Ramos (cell line): Measurements from ENCODE around the gene TMBIM4.

Experiments used
- in situ Hi-C: fragments of 300-500 bp; cut with MboI; formaldehyde crosslinking; loops from one replicate; pipeline ENCODE4 v1.14.3; 2022; ENCODE audit warnings: low sequenced_read_pairs; ENCODE audit not compliant: unreplicated experiment

TMBIM4 gene

DNA sequence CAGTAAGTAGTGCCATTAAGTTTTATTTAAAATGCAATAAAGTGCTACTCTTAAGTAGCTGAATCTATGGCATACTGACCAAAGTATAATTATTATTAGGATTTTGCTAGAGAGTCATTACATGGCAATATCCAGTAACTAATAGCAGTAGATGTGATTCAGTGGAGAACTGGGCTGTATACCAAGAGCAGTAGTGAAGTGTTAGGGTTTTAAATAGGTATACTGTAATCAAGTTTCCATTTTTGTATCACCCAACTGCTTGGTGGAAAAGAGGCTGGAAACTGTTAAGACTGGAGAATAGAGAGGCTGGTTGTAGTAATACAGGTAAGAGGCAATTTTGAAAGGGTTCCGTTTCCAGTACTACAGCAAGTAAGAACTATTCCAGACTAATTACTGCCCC, 25.9 kb downstream of the TMBIM4 start:
- in situ Hi-C loops, result no loop called here

DNA sequence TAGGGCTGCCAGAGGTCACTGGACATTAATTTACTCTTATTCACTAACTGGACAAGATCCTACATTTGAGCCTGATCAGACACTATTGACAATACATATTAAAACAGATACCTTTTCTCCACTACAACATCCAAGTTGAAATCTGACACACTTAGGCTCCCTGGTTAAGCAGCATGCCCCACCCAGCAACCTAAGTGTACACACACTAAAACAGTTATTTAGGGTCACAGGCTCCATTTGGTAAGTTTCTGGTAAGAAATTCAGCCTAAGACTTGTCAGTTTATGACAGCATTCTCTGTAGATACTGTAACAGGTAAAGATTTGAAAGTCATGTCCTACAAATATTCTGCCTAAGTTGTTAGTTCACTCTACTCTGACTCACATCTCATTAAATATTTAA, 27.0 kb downstream of the TMBIM4 start:
- in situ Hi-C loops, result no loop called here

DNA sequence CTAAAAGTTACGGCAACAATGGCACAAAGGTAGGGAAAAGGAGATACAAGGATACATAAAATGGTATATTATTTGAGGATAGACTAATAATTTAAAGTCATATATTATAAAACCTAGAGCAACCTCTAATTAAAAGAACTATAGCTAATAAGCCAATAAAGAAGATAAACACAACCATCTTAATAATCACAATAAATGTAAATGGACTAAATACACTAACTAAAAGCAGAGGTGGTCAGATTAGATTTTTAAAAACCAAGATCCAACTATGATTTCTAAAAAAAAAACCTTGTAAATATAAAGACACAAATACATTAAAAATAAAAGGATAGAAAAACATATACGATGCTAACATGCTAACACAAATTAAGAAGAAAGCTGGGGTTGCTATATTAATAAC, 28.5 kb downstream of the TMBIM4 start:
- in situ Hi-C loops, result no loop called here

DNA sequence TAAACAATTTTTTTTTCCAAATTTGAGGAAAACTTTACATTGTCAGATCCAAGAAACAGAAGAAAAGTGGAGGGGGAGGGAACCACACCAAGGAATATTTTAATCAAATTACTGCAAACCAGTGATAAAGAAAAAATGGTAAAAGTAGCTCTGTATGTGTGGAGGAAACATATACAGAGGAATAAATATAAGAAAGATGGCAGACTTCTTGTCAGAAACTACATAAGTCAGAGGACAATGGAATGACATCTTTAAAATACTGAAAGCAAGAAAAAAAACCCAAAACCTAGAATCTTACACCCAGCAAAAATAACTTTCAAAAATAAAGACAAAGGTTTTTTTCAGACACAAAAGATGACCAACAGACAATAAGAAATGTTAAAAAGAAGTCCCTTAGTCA, 29.1 kb downstream of the TMBIM4 start:
- in situ Hi-C loops, result no loop called here

DNA sequence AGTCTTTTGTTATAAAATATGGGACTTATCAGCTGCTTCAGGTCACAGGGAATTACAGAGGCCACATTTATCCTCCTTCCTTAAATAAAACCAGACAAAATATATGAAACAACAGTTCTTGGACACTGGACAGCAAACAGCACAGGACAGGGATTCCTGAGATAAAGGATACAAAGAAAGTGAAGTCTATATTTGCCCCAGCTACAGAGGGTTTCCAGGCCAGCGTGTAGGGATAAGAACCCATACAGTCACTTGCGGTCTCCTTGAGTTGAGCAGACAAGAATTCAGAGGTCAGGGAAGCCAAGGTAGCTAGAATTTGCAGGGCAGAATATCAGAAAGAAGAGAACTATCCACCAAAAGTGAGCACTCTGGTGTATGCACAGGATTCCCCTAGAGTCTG, 30.5 kb downstream of the TMBIM4 start:
- in situ Hi-C loops, result no loop called here

DNA sequence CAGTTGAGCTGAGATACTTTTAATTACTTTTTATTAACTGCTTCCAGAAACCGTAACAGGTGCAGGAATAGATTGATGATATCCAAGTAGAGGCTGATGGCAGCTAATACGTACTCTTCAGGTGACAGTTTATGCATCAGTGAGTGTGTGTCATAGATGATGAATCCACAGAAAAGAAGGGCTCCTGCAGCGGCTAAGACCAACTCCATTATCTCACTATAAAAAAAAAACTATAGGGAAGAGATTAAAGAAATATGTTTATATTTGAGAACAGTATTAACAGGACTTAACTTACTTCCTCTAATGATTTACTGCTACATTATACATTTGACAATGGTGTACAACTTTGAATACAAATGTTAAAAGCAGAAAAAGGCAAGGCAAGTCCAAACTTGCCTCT, 31.9 kb downstream of the TMBIM4 start:
- in situ Hi-C loops, result no loop called here

DNA sequence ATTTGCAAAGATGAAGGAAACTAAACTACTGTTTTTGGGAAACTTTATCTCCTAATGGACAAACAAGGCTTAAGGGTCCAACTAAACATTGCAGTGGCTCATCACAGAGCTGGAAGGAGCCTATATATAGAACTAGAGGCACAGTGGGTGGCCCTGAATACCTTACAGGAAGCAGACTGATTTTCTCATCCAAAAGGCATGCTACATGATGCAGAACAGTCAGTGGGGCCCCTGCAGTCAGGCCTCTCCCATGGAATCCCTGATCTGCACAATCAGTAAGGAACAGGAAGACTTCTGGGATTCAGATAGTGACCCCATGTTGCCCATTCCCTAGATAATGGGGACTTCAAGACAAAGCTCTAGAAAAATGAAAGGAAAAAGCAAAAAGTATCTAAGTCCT, 37.4 kb downstream of the TMBIM4 start:
- in situ Hi-C loops, result no loop called here

DNA sequence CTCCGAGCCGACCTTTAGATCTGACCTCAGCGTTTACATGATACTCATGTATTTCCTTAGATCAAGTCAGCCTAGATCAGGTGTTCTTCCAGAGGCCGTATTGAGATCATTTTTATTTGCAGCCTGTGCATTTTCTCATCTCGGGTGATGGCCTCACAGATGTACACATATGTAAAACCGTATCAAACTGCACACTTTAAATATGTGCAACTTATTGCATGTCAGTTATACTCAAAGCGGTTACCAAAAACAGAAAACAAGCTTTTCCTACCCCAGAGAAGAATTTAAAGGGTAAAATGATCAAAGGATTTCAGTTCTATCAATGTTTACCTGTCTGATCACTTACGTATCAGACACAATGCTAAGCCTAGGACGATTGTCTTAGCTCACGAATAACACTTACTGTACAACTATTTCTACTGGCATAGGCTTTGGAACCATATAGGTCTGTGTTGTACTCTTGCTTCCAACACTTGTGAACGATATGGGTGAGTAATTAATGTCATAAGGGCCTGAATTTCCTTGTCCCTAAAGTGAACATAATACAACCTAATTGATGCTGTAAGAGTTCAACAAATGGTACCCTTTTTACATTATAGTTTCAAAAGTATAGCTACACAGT, 38.6 kb downstream of the TMBIM4 start:
- in situ Hi-C loops, result no loop called here

DNA sequence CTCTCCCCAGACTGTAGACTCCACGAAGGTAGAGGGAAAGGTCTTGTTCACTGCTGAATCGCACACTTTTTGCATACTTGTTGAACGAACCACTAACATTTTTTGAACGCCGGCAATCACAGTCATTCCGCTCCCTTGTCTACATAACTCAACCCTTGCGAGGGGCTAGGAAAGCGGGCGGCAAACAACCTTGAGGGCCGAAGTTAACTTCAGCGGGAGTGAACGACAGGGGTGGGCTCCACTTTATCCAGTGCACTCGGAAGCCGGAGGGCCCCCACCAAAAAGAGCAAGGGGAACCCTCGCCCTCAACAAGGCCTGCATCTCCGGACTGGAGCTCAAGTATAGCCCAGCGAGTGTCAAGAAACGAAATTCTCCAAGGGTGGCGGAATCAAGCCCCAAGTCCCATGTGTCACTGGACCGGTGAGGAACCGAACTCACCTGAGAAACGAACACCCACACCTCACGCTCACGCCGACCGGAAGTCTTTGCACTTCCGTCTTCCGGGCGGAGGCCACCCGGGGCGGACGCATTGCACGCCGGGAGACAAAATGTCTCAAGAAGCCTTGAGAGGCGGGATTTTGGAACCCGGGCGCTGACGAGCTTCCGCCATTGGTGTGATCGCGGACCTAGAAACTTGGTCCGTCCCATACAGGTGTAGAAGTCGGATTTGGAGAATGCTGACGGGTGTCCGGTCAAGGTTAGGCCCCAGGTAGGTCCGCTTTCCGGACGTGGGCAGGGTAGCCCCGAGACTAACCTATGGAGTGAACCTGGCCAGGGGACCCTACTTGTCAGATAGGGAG, 39.3 kb downstream of the TMBIM4 start, which contains the start of gene LLPH:
Gene LLPH, minus strand, starts transcription at position 484 of the 800 bp plus-strand sequence. CDS start 1,644 bp downstream, outside the sequence.
- in situ Hi-C loops, result no loop called here

DNA sequence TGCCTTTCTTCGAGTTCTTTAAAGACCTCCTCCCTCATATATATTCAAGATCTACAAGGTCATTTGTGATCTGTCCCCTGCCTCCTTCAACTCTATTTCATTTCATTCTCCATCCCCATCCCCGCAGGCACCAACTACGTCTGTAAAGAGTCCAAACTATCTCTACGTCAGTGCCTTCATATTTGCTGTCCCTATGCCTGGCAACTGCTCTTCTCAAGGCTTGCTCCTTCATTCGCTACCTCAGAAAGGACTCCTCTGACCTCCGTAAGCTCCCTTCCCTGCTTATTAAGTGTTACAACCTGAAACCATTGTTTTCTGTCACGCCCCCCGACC, 39.9 kb downstream of the TMBIM4 start:
- in situ Hi-C loops, result no loop called here

DNA sequence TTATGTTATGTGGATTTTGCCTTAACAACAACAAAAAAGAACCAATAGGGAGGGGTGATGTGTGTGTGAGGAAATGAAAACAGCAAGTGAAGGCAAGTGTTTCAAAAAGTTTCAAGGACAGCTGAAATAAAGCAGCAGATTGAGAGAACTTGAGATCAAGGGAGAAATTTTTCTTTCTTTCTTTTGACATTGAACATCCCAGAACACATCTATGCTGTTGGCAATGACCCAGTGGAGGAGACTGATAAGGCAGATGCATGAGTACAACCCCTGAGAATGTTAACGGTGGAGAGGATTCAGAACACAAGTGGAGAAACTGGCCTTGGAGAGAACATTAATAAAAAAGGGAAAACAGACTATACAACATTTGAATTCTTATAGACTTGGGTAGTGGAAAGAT, 42.1 kb downstream of the TMBIM4 start:
- in situ Hi-C loops, result no loop called here

DNA sequence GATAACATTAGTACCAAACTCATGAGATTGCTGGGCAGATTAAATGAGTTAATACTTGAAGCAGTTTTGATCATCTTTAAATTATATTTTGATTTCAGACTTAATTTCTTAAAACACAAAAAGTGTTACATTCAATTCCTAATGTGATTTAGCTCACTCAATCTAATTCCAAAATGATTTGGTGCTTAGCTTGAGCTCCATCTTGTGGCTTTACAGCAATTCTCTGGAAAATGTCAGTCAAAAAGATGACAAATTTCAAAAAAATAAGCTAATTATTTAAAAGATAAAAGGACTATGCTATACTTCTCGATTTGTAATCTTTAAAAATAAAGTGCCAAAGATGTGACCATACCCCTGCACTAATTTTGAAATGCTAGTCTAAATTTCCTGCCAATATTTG, 49.3 kb downstream of the TMBIM4 start:
- in situ Hi-C loops, result no loop called here

DNA sequence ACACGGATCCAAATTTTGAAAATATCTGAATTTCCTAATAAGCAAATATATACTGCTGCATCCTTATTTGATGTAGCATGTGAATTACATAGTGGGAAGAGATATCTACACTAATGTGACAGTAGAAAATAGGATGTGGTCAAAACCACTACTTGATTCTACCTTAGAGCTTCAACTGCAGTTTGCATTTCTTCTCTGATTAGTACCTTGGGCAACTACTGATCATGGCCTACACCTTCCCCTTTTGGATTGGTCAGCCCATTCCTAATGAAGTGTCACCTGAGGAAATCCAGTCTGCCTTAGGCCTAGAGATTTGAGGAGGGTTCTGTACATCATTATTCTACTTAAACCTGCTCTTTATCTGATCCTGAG, 49.9 kb downstream of the TMBIM4 start:
- in situ Hi-C loops, result no loop called here

DNA sequence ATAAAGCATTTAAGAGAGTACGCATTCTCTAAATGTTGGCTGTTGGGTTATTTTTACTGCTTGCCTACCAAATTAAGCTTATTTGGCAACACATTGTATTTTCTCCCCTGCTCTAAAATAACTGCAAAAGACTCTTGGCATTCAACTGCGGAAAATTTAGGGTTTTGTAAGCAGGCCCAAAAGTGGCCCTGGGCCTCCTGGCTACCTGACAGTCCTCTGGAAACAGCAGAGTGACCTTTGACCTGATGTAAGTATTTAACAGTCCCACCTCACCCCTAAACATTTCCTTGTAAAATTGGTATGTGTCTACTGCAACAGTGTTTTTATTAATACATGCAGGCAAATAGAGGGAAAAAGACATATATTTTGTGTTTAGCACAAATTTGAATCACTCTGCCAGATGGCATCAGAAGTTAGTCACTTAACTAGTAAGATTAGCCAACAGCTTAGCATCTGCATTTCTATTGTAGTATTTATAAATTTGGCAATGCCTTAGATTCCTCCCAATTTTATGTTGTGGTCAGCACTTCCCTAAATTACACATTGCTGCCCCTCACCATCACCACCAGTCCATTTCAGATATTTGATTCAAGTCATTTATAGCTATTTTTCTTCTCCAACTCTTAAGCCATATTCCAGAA, 50.4 kb downstream of the TMBIM4 start:
- in situ Hi-C loops, result no loop called here

DNA sequence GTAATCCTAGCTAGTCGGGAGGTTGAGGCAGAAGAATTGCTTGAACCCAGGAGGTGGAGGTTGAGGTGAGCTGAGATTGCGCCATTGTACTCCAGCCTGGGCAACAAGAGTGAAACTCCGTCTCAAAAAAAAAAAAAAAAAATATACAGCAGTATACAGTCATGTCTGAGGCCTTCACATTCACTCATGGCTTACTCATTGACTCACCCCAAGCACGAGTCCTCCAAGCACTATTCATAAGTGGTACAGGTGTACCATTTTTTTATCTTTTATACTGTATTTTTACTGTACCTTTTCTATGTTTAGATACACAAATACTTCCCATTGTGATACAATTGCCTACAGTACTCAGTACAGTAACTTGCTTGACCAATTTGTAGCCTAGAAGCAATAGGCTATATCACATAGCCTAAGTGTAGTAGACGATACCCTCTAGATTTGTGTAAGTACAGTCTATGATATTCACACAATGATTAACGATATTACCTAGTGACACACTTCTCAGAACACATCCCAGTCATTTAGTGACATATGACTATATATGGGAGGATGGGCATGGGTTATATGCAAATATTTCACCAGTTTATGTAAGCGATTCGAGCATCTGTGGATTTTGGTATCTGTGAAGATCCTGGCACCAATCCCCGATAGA, 51.4 kb downstream of the TMBIM4 start:
- in situ Hi-C loops, result no loop called here

DNA sequence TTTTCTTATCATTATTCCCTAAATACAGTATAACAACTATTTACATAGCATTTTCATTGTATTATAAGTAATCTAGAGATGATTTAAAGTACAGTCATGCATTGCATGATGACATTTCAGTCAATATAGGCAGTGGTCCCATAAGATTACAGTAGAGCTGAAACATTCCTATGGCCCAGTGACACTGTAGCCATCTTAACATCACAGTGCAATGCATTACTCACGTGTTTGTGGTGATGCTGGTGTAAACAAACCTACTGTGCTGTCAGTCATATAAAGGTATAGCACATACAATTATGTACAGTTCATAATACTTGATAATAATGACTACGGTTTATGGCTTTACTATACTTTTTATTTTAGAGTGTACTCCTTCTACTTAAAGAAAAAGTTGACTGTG, 52.6 kb downstream of the TMBIM4 start:
- in situ Hi-C loops, result no loop called here

DNA sequence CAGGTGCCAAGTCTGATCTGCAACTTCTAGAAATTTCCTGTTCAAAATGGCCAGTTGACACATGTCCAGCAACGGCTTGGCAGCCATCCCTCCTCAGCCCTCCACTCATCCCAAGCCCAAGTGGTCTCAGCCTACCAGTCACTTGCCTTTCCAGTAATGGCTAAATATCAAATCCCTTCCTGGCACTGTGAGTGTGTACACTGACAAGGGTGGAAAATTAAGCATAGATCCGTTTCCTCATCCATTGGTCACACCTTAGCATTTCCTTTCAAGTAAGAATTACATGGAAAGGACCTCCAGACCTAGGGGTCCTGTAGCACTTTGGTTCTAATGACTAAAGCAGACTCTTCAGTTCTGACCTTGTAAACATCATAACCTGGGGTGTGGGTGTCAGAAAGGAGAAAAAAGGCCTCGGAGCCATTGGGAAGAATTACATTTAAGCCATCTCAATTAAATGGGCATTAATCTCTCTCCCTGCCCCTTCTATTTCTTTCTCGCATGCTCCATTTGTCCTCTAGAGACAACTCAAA, 54.7 kb downstream of the TMBIM4 start:
- in situ Hi-C loops, result no loop called here

DNA sequence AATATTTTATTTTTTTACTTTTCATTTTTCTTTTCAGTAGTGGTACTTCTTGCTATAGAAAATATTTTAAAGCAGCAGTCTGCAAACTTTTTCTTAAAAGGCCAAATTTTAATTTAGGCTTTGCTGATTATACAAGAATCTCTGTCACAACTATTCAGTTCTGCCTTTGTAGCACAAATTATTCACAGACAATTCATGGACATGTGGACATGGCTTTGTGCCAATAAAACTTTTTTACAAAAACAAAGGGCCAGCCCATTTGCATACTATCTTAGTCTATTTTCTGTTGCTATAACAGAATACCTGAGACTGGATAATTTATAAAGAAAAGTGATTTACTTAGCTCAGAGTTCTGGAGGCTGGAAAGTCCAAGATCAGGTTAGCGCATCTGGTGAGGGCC, 56.3 kb downstream of the TMBIM4 start:
- in situ Hi-C loops, result no loop called here

DNA sequence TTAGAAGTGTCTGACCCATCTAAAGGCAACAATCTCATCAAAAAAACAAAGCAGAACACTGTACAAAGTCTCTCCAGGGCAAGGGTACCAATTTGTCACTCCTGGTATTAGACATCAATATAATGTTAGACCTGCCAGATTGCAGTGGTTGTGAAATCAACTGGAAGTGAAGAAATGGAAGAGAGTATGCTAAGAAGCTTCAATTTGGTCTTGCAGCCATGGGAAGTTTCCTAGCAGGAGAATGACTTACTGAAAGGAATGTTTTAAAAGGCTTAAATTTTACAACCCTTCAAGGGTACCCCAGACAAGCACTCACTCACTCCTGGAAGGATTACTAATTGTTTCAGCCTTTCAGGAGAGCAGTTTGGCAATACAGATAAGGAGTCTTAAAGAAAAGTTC, 58.2 kb downstream of the TMBIM4 start:
- in situ Hi-C loops, result no loop called here

DNA sequence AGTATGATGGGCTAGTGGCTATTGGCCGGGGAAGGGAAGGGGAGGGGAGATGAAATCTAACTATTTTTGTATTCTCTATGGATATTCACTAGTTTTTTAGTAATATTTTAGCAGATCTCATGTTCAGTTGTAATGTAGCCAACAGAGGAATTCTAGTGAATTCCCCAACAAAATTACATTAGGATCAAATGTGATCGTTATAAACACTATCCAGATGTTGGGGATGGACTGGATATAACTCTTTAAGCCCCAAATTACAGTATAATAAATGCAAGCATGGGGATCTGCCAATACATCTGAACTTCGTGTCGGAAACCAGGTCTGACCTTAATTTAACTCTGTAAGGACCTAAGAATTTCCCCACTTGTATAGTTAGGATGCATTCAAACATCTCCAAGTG, 60.7 kb downstream of the TMBIM4 start:
- in situ Hi-C loops, result no loop called here

DNA sequence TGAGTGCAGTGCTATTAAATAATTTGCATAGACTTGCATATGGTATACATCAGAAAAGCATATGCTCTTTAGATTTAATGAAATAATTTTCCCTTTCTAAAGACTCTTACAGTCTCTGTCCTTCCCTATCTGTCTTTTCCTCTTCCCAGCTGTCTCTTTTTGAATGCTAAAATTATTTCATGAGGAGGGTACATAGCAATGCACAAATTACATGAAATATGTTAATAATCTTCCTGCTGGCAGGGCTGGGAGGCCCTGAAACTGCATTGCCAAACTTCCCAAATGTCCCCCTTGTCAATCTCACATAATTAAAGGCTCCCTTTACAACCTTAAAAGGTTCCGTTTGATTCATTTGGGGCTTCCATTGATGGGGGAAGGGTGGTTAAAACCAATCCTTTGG, 61.4 kb downstream of the TMBIM4 start:
- in situ Hi-C loops, result no loop called here
